K562 (cell line): Measurements from ENCODE around the gene CCL8.

ENCODE experiments used
- ATF1 ChIP-seq, 2 experiments: fragments of 450-650 bp in 1 of 2; IDR thresholded peaks; 2 replicates each; pipeline ENCODE4 v1.6.1; 2016; ENCODE audit warnings: missing compliant biosample characterization in 1 of 2, missing genetic modification characterization in 1 of 2
- CBFA2T3 ChIP-seq: fragments of 450-650 bp; IDR thresholded peaks from 2 replicates; pipeline ENCODE4 v1.6.1; 2017
- EP300 ChIP-seq: IDR thresholded peaks from 2 replicates; pipeline ENCODE4 v1.6.1; 2012; ENCODE audit warnings: low read length, improper control_type of control experiment
- EZH2 ChIP-seq: IDR thresholded peaks from 2 replicates; pipeline ENCODE4 v1.6.1; 2012; ENCODE audit warnings: low read depth, mild to moderate bottlenecking, inconsistent platforms, low read length, borderline replicate concordance
- RFX5 ChIP-seq: IDR thresholded peaks from 2 replicates; pipeline ENCODE4 v1.6.1; 2011; ENCODE audit warnings: low read depth, mild to moderate bottlenecking, improper control_type of control experiment, low read length
- SIX5 ChIP-seq, 2 experiments: IDR thresholded peaks; 2 replicates each; pipeline ENCODE4 v1.6.1; 2011; ENCODE audit warnings: low read length in 2 of 2, borderline replicate concordance in 1 of 2, low read depth in 1 of 2, mild to moderate bottlenecking in 1 of 2, moderate library complexity in 1 of 2; ENCODE audit not compliant: insufficient read depth in 1 of 2
- TAF1 ChIP-seq: IDR thresholded peaks from 2 replicates; pipeline ENCODE4 v1.6.1; 2011; ENCODE audit warnings: mild to moderate bottlenecking, low read length, moderate library complexity; ENCODE audit not compliant: insufficient read depth, control insufficient read depth, severe bottlenecking; ENCODE audit errors: extremely low read depth
- TAF15 ChIP-seq: fragments of 200-400 bp; formaldehyde crosslinking; IDR thresholded peaks from 2 replicates; pipeline ENCODE4 v1.6.1; 2017; ENCODE audit warnings: mild to moderate bottlenecking, low read depth, low read length, moderate library complexity
- TEAD4 ChIP-seq, 2 experiments: sonication (generic) in 1 of 2; formaldehyde crosslinking in 1 of 2; IDR thresholded peaks; 2 replicates each; pipeline versions ENCODE4 v1.6.1 to v1.8.0; 2012 to 2022; ENCODE audit warnings: borderline replicate concordance in 1 of 2, inconsistent platforms in 1 of 2, low read length in 1 of 2, mild to moderate bottlenecking in 1 of 2, missing genetic modification reagents in 1 of 2
- ZNF707 ChIP-seq: fragments of 250-450 bp; sonication (Bioruptor Pico); conservative IDR thresholded peaks from 2 replicates; pipeline ENCODE4 v1.8.0; 2022; ENCODE audit warnings: inconsistent platforms, mild to moderate bottlenecking, moderate library complexity
- ZSCAN29 ChIP-seq: fragments of 450-650 bp; IDR thresholded peaks from 2 replicates; pipeline ENCODE4 v1.6.1; 2017
- TF ChIP-seq, protein P1 (sequence below): sonication (generic); formaldehyde crosslinking; IDR thresholded peaks from 2 replicates; pipeline ENCODE4 v1.8.0; 2022; ENCODE audit warnings: mild to moderate bottlenecking, missing genetic modification reagents
- TF ChIP-seq, protein P2 (sequence below), 3 experiments: IDR thresholded peaks in 2 of 3; conservative IDR thresholded peaks in 1 of 3; 2 replicates each; pipeline ENCODE4 v1.5.1; 2011 to 2012; ENCODE audit warnings: low read length in 3 of 3, mild to moderate bottlenecking in 3 of 3, control low read depth in 2 of 3, improper control_type of control experiment in 1 of 3, inconsistent platforms in 1 of 3, low read depth in 1 of 3, mixed read lengths in 1 of 3, moderate library complexity in 1 of 3; ENCODE audit not compliant: insufficient read depth in 2 of 3
- TF ChIP-seq, protein P3 (sequence below): sonication (generic); formaldehyde crosslinking; IDR thresholded peaks from 2 replicates; pipeline ENCODE4 v1.5.0; 2020; ENCODE audit warnings: missing genetic modification reagents

DNA sequence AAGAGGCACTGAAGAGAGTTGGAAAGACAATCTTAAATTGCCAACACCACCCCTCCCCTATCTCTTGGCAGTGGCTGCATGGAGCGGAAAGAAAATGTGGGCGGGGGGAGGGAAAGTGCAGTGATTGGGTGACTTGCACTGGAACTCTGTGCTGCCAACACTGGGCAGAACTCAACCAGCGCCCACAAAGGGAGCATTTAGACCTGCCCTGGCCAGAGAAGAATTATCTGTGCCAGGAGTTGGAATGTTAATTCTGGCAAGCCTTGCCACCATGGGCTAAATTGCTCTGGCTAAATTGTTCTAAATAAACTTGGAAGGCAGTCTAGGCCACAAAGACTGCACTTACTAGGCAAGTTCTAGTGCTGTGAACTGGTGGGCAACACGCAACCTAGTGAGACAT is 30.5 kb downstream of the CCL8 start:
- TF ChIP-seq SIX5 (IDR thresholded peaks at IDR 0.05; ENCODE audit: borderline replicate concordance in 1 of 2, insufficient read depth in 1 of 2, low read depth in 1 of 2, low read length in 2 of 2) (no peak), ATF1 (CRISPR knock-in tag; IDR thresholded peaks at IDR 0.05) (no peak), ATF1 (tag; IDR thresholded peaks at IDR 0.05) (no peak), TEAD4 (IDR thresholded peaks at IDR 0.05; ENCODE audit: low read length) (no peak), TEAD4 (CRISPR knock-in tag; IDR thresholded peaks at IDR 0.05; ENCODE audit: borderline replicate concordance) (no peak), ZSCAN29 (no peak), TAF15 (no peak), TAF1 (no peak), CBFA2T3 (no peak), EZH2 (no peak), EP300 (no peak), ZNF707 (CRISPR knock-in tag) (no peak), RFX5 (no peak)
- TF ChIP-seq, protein P1, sequence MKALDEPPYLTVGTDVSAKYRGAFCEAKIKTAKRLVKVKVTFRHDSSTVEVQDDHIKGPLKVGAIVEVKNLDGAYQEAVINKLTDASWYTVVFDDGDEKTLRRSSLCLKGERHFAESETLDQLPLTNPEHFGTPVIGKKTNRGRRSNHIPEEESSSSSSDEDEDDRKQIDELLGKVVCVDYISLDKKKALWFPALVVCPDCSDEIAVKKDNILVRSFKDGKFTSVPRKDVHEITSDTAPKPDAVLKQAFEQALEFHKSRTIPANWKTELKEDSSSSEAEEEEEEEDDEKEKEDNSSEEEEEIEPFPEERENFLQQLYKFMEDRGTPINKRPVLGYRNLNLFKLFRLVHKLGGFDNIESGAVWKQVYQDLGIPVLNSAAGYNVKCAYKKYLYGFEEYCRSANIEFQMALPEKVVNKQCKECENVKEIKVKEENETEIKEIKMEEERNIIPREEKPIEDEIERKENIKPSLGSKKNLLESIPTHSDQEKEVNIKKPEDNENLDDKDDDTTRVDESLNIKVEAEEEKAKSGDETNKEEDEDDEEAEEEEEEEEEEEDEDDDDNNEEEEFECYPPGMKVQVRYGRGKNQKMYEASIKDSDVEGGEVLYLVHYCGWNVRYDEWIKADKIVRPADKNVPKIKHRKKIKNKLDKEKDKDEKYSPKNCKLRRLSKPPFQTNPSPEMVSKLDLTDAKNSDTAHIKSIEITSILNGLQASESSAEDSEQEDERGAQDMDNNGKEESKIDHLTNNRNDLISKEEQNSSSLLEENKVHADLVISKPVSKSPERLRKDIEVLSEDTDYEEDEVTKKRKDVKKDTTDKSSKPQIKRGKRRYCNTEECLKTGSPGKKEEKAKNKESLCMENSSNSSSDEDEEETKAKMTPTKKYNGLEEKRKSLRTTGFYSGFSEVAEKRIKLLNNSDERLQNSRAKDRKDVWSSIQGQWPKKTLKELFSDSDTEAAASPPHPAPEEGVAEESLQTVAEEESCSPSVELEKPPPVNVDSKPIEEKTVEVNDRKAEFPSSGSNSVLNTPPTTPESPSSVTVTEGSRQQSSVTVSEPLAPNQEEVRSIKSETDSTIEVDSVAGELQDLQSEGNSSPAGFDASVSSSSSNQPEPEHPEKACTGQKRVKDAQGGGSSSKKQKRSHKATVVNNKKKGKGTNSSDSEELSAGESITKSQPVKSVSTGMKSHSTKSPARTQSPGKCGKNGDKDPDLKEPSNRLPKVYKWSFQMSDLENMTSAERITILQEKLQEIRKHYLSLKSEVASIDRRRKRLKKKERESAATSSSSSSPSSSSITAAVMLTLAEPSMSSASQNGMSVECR (CRISPR knock-in tag) = no peak
- TF ChIP-seq, protein P2, sequence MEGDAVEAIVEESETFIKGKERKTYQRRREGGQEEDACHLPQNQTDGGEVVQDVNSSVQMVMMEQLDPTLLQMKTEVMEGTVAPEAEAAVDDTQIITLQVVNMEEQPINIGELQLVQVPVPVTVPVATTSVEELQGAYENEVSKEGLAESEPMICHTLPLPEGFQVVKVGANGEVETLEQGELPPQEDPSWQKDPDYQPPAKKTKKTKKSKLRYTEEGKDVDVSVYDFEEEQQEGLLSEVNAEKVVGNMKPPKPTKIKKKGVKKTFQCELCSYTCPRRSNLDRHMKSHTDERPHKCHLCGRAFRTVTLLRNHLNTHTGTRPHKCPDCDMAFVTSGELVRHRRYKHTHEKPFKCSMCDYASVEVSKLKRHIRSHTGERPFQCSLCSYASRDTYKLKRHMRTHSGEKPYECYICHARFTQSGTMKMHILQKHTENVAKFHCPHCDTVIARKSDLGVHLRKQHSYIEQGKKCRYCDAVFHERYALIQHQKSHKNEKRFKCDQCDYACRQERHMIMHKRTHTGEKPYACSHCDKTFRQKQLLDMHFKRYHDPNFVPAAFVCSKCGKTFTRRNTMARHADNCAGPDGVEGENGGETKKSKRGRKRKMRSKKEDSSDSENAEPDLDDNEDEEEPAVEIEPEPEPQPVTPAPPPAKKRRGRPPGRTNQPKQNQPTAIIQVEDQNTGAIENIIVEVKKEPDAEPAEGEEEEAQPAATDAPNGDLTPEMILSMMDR (IDR thresholded peaks at IDR 0.05 in 2 of 3, conservative IDR thresholded peaks at IDR 0.05 in 1 of 3; ENCODE audit: insufficient read depth in 2 of 3, low read depth in 1 of 3, low read length in 3 of 3) = no peak
- TF ChIP-seq, protein P3, sequence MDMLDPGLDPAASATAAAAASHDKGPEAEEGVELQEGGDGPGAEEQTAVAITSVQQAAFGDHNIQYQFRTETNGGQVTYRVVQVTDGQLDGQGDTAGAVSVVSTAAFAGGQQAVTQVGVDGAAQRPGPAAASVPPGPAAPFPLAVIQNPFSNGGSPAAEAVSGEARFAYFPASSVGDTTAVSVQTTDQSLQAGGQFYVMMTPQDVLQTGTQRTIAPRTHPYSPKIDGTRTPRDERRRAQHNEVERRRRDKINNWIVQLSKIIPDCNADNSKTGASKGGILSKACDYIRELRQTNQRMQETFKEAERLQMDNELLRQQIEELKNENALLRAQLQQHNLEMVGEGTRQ = no peak
